ENCODE data around the gene LRPAP1.
"Not testable (repeated sequence)": the region's sequence is repeated elsewhere in the genome, so short reads cannot be mapped to it uniquely, and the experiment has no call there.

Gene LRPAP1

GRCh38 chr4:3455596-3455995, 76.6 kb downstream of the LRPAP1 start:
- DNase-seq = not testable (repeated sequence)
